ENCODE data around the gene CLPSL1. TPM values are rescaled to one million over a fixed set of nuclear protein-coding genes. Genes with fewer than 3 reads are reported as not detected.

Gene CLPSL1
- total and polyA plus RNA-seq, 2 of the 13 experiments (the other 11 are each of a cell fraction or from before 2014, with no cell fraction given), result not detected

- TF ChIP-seq DZIP1 (CRISPR knock-in tag; IDR thresholded peaks at IDR 0.05), result 0 out of 2 replicates have a peak, but pooled peaks have one; percentile 7
- TF ChIP-seq RERE (CRISPR knock-in tag; IDR thresholded peaks at IDR 0.05; ENCODE audit: low read depth), result peak; percentile 67
- 0 out of 2 replicates have a peak, but pooled peaks have one; percentile 9 for TF ChIP-seq ZNF83 (CRISPR knock-in tag; IDR thresholded peaks at IDR 0.05; ENCODE audit: borderline replicate concordance)
- TF ChIP-seq MAFG (CRISPR knock-in tag; IDR thresholded peaks at IDR 0.05), result no peak
- TF ChIP-seq, protein P1, sequence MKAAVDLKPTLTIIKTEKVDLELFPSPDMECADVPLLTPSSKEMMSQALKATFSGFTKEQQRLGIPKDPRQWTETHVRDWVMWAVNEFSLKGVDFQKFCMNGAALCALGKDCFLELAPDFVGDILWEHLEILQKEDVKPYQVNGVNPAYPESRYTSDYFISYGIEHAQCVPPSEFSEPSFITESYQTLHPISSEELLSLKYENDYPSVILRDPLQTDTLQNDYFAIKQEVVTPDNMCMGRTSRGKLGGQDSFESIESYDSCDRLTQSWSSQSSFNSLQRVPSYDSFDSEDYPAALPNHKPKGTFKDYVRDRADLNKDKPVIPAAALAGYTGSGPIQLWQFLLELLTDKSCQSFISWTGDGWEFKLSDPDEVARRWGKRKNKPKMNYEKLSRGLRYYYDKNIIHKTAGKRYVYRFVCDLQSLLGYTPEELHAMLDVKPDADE (CRISPR knock-in tag; IDR thresholded peaks at IDR 0.05), result no peak
- TF ChIP-seq ZNF484 (CRISPR knock-in tag; IDR thresholded peaks at IDR 0.05; ENCODE audit: borderline replicate concordance, low read depth), result no peak
- TF ChIP-seq NFIB (CRISPR knock-in tag; IDR thresholded peaks at IDR 0.05; ENCODE audit: borderline replicate concordance), result no peak
- TF ChIP-seq PCBP2 (optimal IDR thresholded peaks at IDR 0.05; ENCODE audit: low read depth, low read length, poor library complexity, severe bottlenecking), result no peak
- TF ChIP-seq, protein P2, sequence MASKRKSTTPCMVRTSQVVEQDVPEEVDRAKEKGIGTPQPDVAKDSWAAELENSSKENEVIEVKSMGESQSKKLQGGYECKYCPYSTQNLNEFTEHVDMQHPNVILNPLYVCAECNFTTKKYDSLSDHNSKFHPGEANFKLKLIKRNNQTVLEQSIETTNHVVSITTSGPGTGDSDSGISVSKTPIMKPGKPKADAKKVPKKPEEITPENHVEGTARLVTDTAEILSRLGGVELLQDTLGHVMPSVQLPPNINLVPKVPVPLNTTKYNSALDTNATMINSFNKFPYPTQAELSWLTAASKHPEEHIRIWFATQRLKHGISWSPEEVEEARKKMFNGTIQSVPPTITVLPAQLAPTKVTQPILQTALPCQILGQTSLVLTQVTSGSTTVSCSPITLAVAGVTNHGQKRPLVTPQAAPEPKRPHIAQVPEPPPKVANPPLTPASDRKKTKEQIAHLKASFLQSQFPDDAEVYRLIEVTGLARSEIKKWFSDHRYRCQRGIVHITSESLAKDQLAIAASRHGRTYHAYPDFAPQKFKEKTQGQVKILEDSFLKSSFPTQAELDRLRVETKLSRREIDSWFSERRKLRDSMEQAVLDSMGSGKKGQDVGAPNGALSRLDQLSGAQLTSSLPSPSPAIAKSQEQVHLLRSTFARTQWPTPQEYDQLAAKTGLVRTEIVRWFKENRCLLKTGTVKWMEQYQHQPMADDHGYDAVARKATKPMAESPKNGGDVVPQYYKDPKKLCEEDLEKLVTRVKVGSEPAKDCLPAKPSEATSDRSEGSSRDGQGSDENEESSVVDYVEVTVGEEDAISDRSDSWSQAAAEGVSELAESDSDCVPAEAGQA (IDR thresholded peaks at IDR 0.05; ENCODE audit: low read depth), result peak; percentile 10; the same call in 1 of the 2 replicates
- TF ChIP-seq, protein P2 (CRISPR knock-in tag; IDR thresholded peaks at IDR 0.05; ENCODE audit: borderline replicate concordance), result no peak
Measured at GRCh38 chr6:35731736-35732532, 48.9 kb upstream of the CLPSL1 start (continued).
